ENCODE measurements around the gene PLCB3.

PLCB3 gene

DNA sequence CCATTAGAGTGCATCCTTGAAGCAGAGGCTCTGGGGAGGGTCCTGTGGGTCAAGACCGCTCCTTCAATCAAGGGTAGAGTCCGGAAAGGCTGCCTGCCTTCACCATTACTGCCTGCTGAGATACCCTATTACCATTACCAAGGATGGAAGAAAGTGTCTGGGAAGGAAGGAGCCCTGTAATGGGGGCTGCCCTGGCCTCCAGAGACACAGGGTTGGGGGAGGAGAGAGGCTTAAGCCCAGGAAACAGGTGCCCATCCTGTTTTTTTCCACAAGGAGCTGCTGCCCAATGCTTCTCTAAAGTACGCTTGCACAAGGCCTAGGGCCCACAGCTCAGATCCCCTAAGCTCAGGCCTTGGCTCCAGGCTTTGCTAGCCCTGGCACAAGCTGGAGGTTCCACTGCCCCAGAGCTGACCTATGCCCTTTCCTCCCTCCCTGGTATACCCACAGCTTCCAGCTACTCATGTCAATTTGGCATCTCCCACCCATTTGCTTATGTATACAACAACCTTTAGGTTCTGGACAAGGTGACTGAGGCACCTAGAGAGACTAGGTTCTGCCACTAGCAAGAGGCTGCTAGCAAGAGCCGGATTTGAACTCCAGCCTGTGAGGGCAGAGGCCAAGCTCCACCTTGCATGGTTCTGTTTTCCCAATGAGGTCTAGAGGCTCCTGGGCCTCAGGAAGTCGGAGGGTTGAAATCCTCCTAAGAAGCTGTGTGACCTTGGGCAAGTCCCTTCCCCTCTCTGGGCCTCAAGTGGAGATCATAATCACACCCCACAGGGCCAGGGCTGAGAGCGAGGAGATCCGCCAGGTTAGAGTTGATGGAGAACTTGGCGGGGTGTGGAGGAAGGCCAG, 1.5 kb upstream of the PLCB3 start:
- no peak for TF ChIP-seq GABPA (IDR thresholded peaks at IDR 0.05; ENCODE audit: low read depth)
- TF ChIP-seq SPI1 (IDR thresholded peaks at IDR 0.05; ENCODE audit: borderline replicate concordance, low read depth) = no peak
- TF ChIP-seq, protein P1, sequence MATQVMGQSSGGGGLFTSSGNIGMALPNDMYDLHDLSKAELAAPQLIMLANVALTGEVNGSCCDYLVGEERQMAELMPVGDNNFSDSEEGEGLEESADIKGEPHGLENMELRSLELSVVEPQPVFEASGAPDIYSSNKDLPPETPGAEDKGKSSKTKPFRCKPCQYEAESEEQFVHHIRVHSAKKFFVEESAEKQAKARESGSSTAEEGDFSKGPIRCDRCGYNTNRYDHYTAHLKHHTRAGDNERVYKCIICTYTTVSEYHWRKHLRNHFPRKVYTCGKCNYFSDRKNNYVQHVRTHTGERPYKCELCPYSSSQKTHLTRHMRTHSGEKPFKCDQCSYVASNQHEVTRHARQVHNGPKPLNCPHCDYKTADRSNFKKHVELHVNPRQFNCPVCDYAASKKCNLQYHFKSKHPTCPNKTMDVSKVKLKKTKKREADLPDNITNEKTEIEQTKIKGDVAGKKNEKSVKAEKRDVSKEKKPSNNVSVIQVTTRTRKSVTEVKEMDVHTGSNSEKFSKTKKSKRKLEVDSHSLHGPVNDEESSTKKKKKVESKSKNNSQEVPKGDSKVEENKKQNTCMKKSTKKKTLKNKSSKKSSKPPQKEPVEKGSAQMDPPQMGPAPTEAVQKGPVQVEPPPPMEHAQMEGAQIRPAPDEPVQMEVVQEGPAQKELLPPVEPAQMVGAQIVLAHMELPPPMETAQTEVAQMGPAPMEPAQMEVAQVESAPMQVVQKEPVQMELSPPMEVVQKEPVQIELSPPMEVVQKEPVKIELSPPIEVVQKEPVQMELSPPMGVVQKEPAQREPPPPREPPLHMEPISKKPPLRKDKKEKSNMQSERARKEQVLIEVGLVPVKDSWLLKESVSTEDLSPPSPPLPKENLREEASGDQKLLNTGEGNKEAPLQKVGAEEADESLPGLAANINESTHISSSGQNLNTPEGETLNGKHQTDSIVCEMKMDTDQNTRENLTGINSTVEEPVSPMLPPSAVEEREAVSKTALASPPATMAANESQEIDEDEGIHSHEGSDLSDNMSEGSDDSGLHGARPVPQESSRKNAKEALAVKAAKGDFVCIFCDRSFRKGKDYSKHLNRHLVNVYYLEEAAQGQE (IDR thresholded peaks at IDR 0.05; ENCODE audit: insufficient replicate concordance, low read depth) = no peak
- no peak for TF ChIP-seq POLR2AphosphoS5 (IDR thresholded peaks at IDR 0.05; ENCODE audit: low read depth)
- no peak for TF ChIP-seq CTCF (IDR thresholded peaks at IDR 0.05; ENCODE audit: insufficient read depth, low read length)
- no peak overlapping the region for H3K4me3 ChIP-seq (replicated peaks; ENCODE audit: insufficient read depth, low read length)
- no peaks in the 10 kb centered on the region for H3K27me3 ChIP-seq (ENCODE audit: insufficient read depth, poor library complexity, severe bottlenecking)
- no peak overlapping the region for H3K27ac ChIP-seq (replicated peaks)
- DNase-seq (ENCODE audit: low read depth in 1 of 2, low spot score in 1 of 2) = no peak

- no peaks in the 10 kb centered on the region for H3K27me3 ChIP-seq (ENCODE audit: insufficient read depth, poor library complexity, severe bottlenecking)
- H3K4me3 ChIP-seq (replicated peaks; ENCODE audit: insufficient read depth, low read length) = peak overlapping the region; percentile 75
- no peak overlapping the region; the same call in 1 of the 2 replicates for H3K27ac ChIP-seq (replicated peaks)
- no peak for TF ChIP-seq POLR2AphosphoS5 (IDR thresholded peaks at IDR 0.05; ENCODE audit: low read depth)
- no peak for TF ChIP-seq GABPA (IDR thresholded peaks at IDR 0.05; ENCODE audit: low read depth)
- TF ChIP-seq CTCF (IDR thresholded peaks at IDR 0.05; ENCODE audit: insufficient read depth, low read length) = no peak
- no peak for TF ChIP-seq SPI1 (IDR thresholded peaks at IDR 0.05; ENCODE audit: borderline replicate concordance, low read depth)
- TF ChIP-seq, protein P1 (IDR thresholded peaks at IDR 0.05; ENCODE audit: insufficient replicate concordance, low read depth) = no peak
- DNase-seq (ENCODE audit: low read depth in 1 of 2, low spot score in 1 of 2) = no peak
Measured at GRCh38 chr11:64250415-64251015, 815 bp upstream of the PLCB3 start.

- Histone ChIP-seq H3K4me3 (replicated peaks; ENCODE audit: insufficient read depth, low read length) (peak overlapping the region; percentile 75), H3K27me3 (ENCODE audit: insufficient read depth, poor library complexity, severe bottlenecking) (no peaks in the 10 kb centered on the region), H3K27ac (replicated peaks) (peak overlapping the region; percentile 49; the same call in 1 of the 2 replicates)
- no peak for DNase-seq (ENCODE audit: low read depth in 1 of 2, low spot score in 1 of 2)
- TF ChIP-seq, protein P1 (IDR thresholded peaks at IDR 0.05; ENCODE audit: insufficient replicate concordance, low read depth) = no peak
Measured at GRCh38 chr11:64251753-64252002, 348 bp downstream of the PLCB3 start.

Data from HL-60 (cell line).